ENCODE measurements around the gene AUTS2. TPM values are rescaled to one million over a fixed set of nuclear protein-coding genes. Genes with fewer than 3 reads are reported as not detected.

Gene AUTS2
- total RNA-seq, 1 experiment from 2014 or later = not detected

GRCh38 chr7:70005891-70006260 lies 407.6 kb downstream of the AUTS2 start:
- intact Hi-C loops (cut with micrococcal nuclease; ENCODE audit: unreplicated experiment) = no loop called here
- Mint-ChIP-seq H3K4me3 (ENCODE audit: low read depth, unreplicated experiment) (no peak overlapping the region), H3K27ac (ENCODE audit: unreplicated experiment) (no peak overlapping the region), H3K27me3 (ENCODE audit: unreplicated experiment) (no peaks in the 10 kb centered on the region), H3K4me1 (ENCODE audit: low read depth, unreplicated experiment) (no peaks in the 10 kb centered on the region), H3K36me3 (ENCODE audit: insufficient read depth, unreplicated experiment) (no peaks in the 10 kb centered on the region), H3K9me3 (ENCODE audit: low read depth, unreplicated experiment) (peaks cover 3% of the 10 kb centered on the region)
- DNase-seq = no peak
- BruUV-seq (replicated peaks) = no TSS peak
- TF ChIP-seq, protein P1, sequence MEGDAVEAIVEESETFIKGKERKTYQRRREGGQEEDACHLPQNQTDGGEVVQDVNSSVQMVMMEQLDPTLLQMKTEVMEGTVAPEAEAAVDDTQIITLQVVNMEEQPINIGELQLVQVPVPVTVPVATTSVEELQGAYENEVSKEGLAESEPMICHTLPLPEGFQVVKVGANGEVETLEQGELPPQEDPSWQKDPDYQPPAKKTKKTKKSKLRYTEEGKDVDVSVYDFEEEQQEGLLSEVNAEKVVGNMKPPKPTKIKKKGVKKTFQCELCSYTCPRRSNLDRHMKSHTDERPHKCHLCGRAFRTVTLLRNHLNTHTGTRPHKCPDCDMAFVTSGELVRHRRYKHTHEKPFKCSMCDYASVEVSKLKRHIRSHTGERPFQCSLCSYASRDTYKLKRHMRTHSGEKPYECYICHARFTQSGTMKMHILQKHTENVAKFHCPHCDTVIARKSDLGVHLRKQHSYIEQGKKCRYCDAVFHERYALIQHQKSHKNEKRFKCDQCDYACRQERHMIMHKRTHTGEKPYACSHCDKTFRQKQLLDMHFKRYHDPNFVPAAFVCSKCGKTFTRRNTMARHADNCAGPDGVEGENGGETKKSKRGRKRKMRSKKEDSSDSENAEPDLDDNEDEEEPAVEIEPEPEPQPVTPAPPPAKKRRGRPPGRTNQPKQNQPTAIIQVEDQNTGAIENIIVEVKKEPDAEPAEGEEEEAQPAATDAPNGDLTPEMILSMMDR (IDR thresholded peaks at IDR 0.05; ENCODE audit: unreplicated experiment) = no peak
- CTCF ChIA-PET = no interaction called here

GRCh38 chr7:70006261-70006920 lies 408.1 kb downstream of the AUTS2 start:
- no peak for DNase-seq
- intact Hi-C loops (cut with micrococcal nuclease; ENCODE audit: unreplicated experiment) = no loop called here
- BruUV-seq (replicated peaks) = no TSS peak
- H3K4me1 Mint-ChIP-seq (ENCODE audit: low read depth, unreplicated experiment) = no peaks in the 10 kb centered on the region
- TF ChIP-seq, protein P1 (IDR thresholded peaks at IDR 0.05; ENCODE audit: unreplicated experiment) = no peak
- H3K9me3 Mint-ChIP-seq (ENCODE audit: low read depth, unreplicated experiment) = peaks cover 5% of the 10 kb centered on the region
- no peaks in the 10 kb centered on the region for H3K36me3 Mint-ChIP-seq (ENCODE audit: insufficient read depth, unreplicated experiment)
- CTCF ChIA-PET = no interaction called here
- H3K27ac Mint-ChIP-seq (ENCODE audit: unreplicated experiment) = no peak overlapping the region
- no peaks in the 10 kb centered on the region for H3K27me3 Mint-ChIP-seq (ENCODE audit: unreplicated experiment)
- no peak overlapping the region for H3K4me3 Mint-ChIP-seq (ENCODE audit: low read depth, unreplicated experiment)

DNA sequence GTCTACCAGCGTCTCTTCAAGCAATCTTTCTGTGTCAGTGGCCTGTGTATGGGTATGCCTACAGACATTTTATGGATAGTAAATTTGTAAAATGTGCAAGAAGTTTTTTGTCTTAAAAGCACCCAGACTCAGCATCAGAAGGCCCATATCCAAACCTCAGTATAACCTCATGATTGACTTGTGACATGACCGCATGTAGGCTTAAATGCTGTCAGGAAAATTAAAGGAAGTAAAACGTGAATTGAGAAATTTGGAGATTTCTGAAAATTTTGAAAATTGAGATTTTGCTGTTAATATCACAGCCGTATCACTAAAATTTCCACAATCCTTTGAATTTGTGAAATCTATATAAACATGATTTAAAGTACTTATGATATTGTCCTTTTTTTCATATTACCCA lies 410.2 kb downstream of the AUTS2 start:
- Mint-ChIP-seq H3K27me3 (ENCODE audit: unreplicated experiment) (no peaks in the 10 kb centered on the region), H3K36me3 (ENCODE audit: insufficient read depth, unreplicated experiment) (no peaks in the 10 kb centered on the region), H3K27ac (ENCODE audit: unreplicated experiment) (no peak overlapping the region), H3K4me1 (ENCODE audit: low read depth, unreplicated experiment) (no peaks in the 10 kb centered on the region), H3K9me3 (ENCODE audit: low read depth, unreplicated experiment) (peaks cover 7% of the 10 kb centered on the region), H3K4me3 (ENCODE audit: low read depth, unreplicated experiment) (no peak overlapping the region)
- CTCF ChIA-PET = no interaction called here
- no TSS peak for BruUV-seq (replicated peaks)
- DNase-seq = no peak
- TF ChIP-seq, protein P1 (IDR thresholded peaks at IDR 0.05; ENCODE audit: unreplicated experiment) = no peak
- intact Hi-C loops (cut with micrococcal nuclease; ENCODE audit: unreplicated experiment) = no loop called here

- BruUV-seq (replicated peaks) = no TSS peak
- Mint-ChIP-seq H3K27ac (ENCODE audit: unreplicated experiment) (no peak overlapping the region), H3K4me1 (ENCODE audit: low read depth, unreplicated experiment) (no peaks in the 10 kb centered on the region), H3K36me3 (ENCODE audit: insufficient read depth, unreplicated experiment) (no peaks in the 10 kb centered on the region), H3K9me3 (ENCODE audit: low read depth, unreplicated experiment) (peaks cover 10% of the 10 kb centered on the region), H3K4me3 (ENCODE audit: low read depth, unreplicated experiment) (no peak overlapping the region), H3K27me3 (ENCODE audit: unreplicated experiment) (no peaks in the 10 kb centered on the region)
- TF ChIP-seq, protein P1 (IDR thresholded peaks at IDR 0.05; ENCODE audit: unreplicated experiment) = no peak
- no peak for DNase-seq
- intact Hi-C loops (cut with micrococcal nuclease; ENCODE audit: unreplicated experiment) = no loop called here
- CTCF ChIA-PET = no interaction called here
Measured at GRCh38 chr7:70014472-70015177, 416.4 kb downstream of the AUTS2 start.
